Endodermal cell (in vitro differentiated cells): ENCODE results near the gene SDK2. TPM values are rescaled to one million over a fixed set of nuclear protein-coding genes. Genes with fewer than 3 reads are reported as not detected.
A peak's percentile ranks its signal among the peaks of the same experiment; 100 is the strongest.

ENCODE experiments used
- DNase-seq: peaks from one replicate; pipeline ENCODE4 v3.0.0-alpha.2; 2017
- H3K27ac ChIP-seq: 2 replicates; pipeline ENCODE4 v1.5.1; 2013; ENCODE audit warnings: mild to moderate bottlenecking, low read depth, low read length, moderate library complexity
- H3K27me3 ChIP-seq: 2 replicates; pipeline ENCODE4 v1.6.1; 2013; ENCODE audit warnings: mild to moderate bottlenecking, low read length, moderate library complexity; ENCODE audit not compliant: insufficient read depth, control insufficient read depth, poor library complexity, severe bottlenecking
- H3K36me3 ChIP-seq: 2 replicates; pipeline ENCODE4 v1.7.0; 2013; ENCODE audit warnings: mild to moderate bottlenecking, low read length, moderate library complexity; ENCODE audit not compliant: control insufficient read depth, insufficient read depth
- H3K4me1 ChIP-seq: one replicate; pipeline ENCODE4 v1.7.0; 2013; ENCODE audit warnings: low read length; ENCODE audit not compliant: control insufficient read depth, insufficient read depth
- H3K4me3 ChIP-seq: 2 replicates; pipeline ENCODE4 v1.5.1; 2013; ENCODE audit warnings: mild to moderate bottlenecking, low read length, moderate library complexity
- H3K9ac ChIP-seq: 2 replicates; pipeline ENCODE4 v1.6.1; 2013; ENCODE audit warnings: mild to moderate bottlenecking, low read length, moderate library complexity; ENCODE audit not compliant: poor library complexity, severe bottlenecking; ENCODE audit errors: extremely low read depth
- H3K9me3 ChIP-seq: 2 replicates; pipeline ENCODE4 v1.6.1; 2013; ENCODE audit warnings: mild to moderate bottlenecking, low read length, moderate library complexity; ENCODE audit not compliant: control insufficient read depth
- H3K27ac Mint-ChIP-seq: 2 replicates; pipeline ENCODE4 v1.8.0; 2020; ENCODE audit warnings: mixed read lengths
- H3K27me3 Mint-ChIP-seq: 2 replicates; pipeline ENCODE4 v1.8.0; 2021; ENCODE audit warnings: mild to moderate bottlenecking, mixed read lengths; ENCODE audit not compliant: insufficient read depth
- H3K36me3 Mint-ChIP-seq: 2 replicates; pipeline ENCODE4 v1.8.0; 2020; ENCODE audit warnings: low read depth, mixed read lengths
- H3K4me1 Mint-ChIP-seq: 2 replicates; pipeline ENCODE4 v1.8.0; 2020; ENCODE audit warnings: mixed read lengths
- H3K4me3 Mint-ChIP-seq: 2 replicates; pipeline ENCODE4 v1.8.0; 2020; ENCODE audit warnings: mild to moderate bottlenecking, moderate library complexity, mixed read lengths
- H3K9me3 Mint-ChIP-seq: 2 replicates; pipeline ENCODE4 v1.8.0; 2020; ENCODE audit warnings: mild to moderate bottlenecking, mixed read lengths
- CTCF ChIP-seq: fragments of 200-600 bp; sonication (generic); conservative IDR thresholded peaks from 2 replicates; pipeline ENCODE4 v1.5.0; 2021; ENCODE audit warnings: antibody characterized with exemption, mild to moderate bottlenecking
- WGBS, 2 experiments: methylation state at CpG; one replicate each; pipeline versions ENCODE4 v1.1.5 to v1.1.7; 2013; ENCODE audit warnings: missing lambda C conversion rate in 2 of 2, mixed read lengths in 1 of 2; ENCODE audit not compliant: insufficient coverage in 1 of 2, insufficient read length in 1 of 2; 5-methylcytosine and 5-hydroxymethylcytosine counted together
- total RNA-seq, 2 donors: library from RNA; stranded (reverse); fragmentation: NEBNext Ultra II Directional in 1 of 2; extraction: Animal tissue kit (Norgen Biotek cat#: 25700) in 1 of 2; gene quantifications; 2 replicates in 1 of 2; 3 replicates in 1 of 2; pipeline ENCODE4 v1.2.1, GENCODE V29; 2021

SDK2 gene
- total RNA-seq, 2 donors from 2014 or later = 5.9 to 7.0 TPM

GRCh38 chr17:73481676-73482075 is 162.6 kb downstream of the SDK2 start:
- Mint-ChIP-seq H3K4me3 (no peak overlapping the region), H3K4me1 (peaks cover 18% of the 10 kb centered on the region), H3K27ac (no peak overlapping the region), H3K36me3 (peaks cover 17% of the 10 kb centered on the region), H3K27me3 (no peaks in the 10 kb centered on the region), H3K9me3 (peaks cover 21% of the 10 kb centered on the region)
- no peaks in the 10 kb centered on the region for H3K27me3 ChIP-seq
- H3K4me3 ChIP-seq = no peak overlapping the region
- peaks cover 3% of the 10 kb centered on the region for H3K4me1 ChIP-seq
- H3K9ac ChIP-seq = no peak overlapping the region
- peaks cover 20% of the 10 kb centered on the region for H3K9me3 ChIP-seq
- DNase-seq = no peak
- 88 to 98% methylated on average over 9 to 12 of the region's 12 CpGs for WGBS, 2 experiments
- H3K36me3 ChIP-seq = no peaks in the 10 kb centered on the region
- no peak for TF ChIP-seq CTCF
- no peak overlapping the region for H3K27ac ChIP-seq

GRCh38 chr17:73480740-73481139 is 163.5 kb downstream of the SDK2 start:
- no peak overlapping the region for H3K27ac ChIP-seq
- no peaks in the 10 kb centered on the region for H3K27me3 ChIP-seq
- WGBS, 2 experiments = 81 to 84% methylated on average over 3 to 4 of the region's 4 CpGs
- H3K9ac ChIP-seq = no peak overlapping the region
- TF ChIP-seq CTCF = no peak
- peaks cover 3% of the 10 kb centered on the region for H3K4me1 ChIP-seq
- Mint-ChIP-seq H3K27me3 (no peaks in the 10 kb centered on the region), H3K27ac (no peak overlapping the region), H3K9me3 (peaks cover 13% of the 10 kb centered on the region), H3K4me1 (peaks cover 18% of the 10 kb centered on the region), H3K36me3 (peaks cover 10% of the 10 kb centered on the region), H3K4me3 (no peak overlapping the region)
- H3K4me3 ChIP-seq = no peak overlapping the region
- no peak for DNase-seq
- no peaks in the 10 kb centered on the region for H3K36me3 ChIP-seq
- H3K9me3 ChIP-seq = peaks cover 13% of the 10 kb centered on the region

GRCh38 chr17:73478768-73479424 is 165.3 kb downstream of the SDK2 start:
- 89 to 92% methylated on average over 8 to 14 of the region's 14 CpGs for WGBS, 2 experiments
- H3K27me3 Mint-ChIP-seq = no peaks in the 10 kb centered on the region
- H3K4me3 Mint-ChIP-seq = no peak overlapping the region
- H3K9ac ChIP-seq = no peak overlapping the region
- peak; percentile 76 for TF ChIP-seq CTCF
- DNase-seq = peak; percentile 88
- no peaks in the 10 kb centered on the region for H3K9me3 ChIP-seq
- H3K4me1 Mint-ChIP-seq = peaks cover 27% of the 10 kb centered on the region
- no peak overlapping the region for H3K4me3 ChIP-seq
- H3K36me3 Mint-ChIP-seq = no peaks in the 10 kb centered on the region
- peaks cover 1% of the 10 kb centered on the region for H3K9me3 Mint-ChIP-seq
- peaks cover 3% of the 10 kb centered on the region for H3K4me1 ChIP-seq
- H3K27ac Mint-ChIP-seq = no peak overlapping the region
- no peaks in the 10 kb centered on the region for H3K36me3 ChIP-seq
- no peak overlapping the region for H3K27ac ChIP-seq
- no peaks in the 10 kb centered on the region for H3K27me3 ChIP-seq
